BLaER1 treated with 17β-estradiol and CSF1 and Interleukin-3, amounts not matched to agents 10 nM and 100 nM (cell line): ENCODE results near the gene FBXL16.

Experiments
- H3K27ac ChIP-seq, 11 experiments: shearing (Covaris generic); formaldehyde crosslinking; 2 replicates each; pipeline ENCODE4 v1.8.1; 2022
- H3K27me3 ChIP-seq, 11 experiments: shearing (Covaris generic); formaldehyde crosslinking; 2 replicates each; pipeline ENCODE4 v1.8.1; 2022
- H3K36me3 ChIP-seq, 11 experiments: shearing (Covaris generic); formaldehyde crosslinking; 2 replicates each; pipeline ENCODE4 v1.8.1; 2022
- H3K4me1 ChIP-seq, 10 experiments: shearing (Covaris generic); formaldehyde crosslinking; 2 replicates each; pipeline ENCODE4 v1.8.1; 2022
- H3K4me2 ChIP-seq, 11 experiments: shearing (Covaris generic); formaldehyde crosslinking; 2 replicates each; pipeline ENCODE4 v1.8.1; 2022
- H3K4me3 ChIP-seq, 10 experiments: shearing (Covaris generic); formaldehyde crosslinking; 2 replicates each; pipeline ENCODE4 v1.8.1; 2022
- H3K9ac ChIP-seq, 11 experiments: shearing (Covaris generic); formaldehyde crosslinking; 2 replicates each; pipeline ENCODE4 v1.8.1; 2022
- H3K9me3 ChIP-seq, 11 experiments: shearing (Covaris generic); formaldehyde crosslinking; replicated peaks in 1 of 11; 2 replicates each; pipeline ENCODE4 v1.8.1; 2022
- H4K20me1 ChIP-seq, 11 experiments: shearing (Covaris generic); formaldehyde crosslinking; 2 replicates each; pipeline ENCODE4 v1.8.1; 2022
- Cebpa-rat ChIP-seq, 11 experiments: shearing (Covaris generic); IDR thresholded peaks; 2 replicates each; pipeline ENCODE4 v1.8.1; 2022

FBXL16 gene

DNA sequence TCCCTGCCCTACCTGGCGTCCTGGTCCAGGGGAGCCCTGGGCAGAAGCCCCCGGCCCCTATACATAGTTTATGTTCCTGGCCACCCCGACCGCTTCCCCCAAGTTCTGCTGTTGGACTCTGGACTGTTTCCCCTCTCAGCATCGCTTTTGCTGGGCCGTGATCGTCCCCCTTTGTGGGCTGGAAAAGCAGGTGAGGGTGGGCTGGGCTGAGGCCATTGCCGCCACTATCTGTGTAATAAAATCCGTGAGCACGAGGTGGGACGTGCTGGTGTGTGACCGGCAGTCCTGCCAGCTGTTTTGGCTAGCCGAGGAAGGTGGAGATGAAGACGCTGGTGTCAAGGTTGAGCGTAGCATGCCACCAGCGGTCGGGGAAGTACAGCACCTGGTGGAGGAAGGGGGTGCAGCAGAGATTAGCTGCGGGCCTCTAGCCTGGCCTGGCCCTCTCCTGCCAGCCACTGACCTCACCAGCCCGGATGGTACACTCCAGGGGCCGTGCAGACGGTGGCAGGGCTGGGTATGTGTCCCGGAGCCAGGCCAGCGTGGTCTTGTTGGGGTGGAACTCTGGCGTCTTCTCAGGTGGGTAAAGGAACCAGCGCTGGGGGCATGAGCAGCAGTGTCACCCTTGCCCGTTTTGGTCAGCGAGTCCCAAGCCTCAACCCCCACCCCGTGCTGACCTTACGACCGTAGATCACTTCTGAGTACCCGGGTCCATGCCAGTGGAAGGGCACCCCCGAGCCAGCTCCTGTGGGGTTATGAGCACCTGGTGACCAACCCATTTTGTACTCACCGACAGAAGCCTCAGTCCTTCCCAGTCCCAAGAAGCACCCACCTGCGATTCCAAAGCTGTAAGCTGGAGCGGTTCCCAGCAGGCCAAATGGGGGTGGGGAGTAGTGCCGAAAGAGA is 22.9 kb downstream of the FBXL16 start:
- Histone ChIP-seq H3K4me1 (peaks cover 42 to 64% (median 52%) of the 10 kb centered on the region in 10 experiments), H3K36me3 (peaks cover 33 to 55% (median 41%) of the 10 kb centered on the region in 11 experiments)

DNA sequence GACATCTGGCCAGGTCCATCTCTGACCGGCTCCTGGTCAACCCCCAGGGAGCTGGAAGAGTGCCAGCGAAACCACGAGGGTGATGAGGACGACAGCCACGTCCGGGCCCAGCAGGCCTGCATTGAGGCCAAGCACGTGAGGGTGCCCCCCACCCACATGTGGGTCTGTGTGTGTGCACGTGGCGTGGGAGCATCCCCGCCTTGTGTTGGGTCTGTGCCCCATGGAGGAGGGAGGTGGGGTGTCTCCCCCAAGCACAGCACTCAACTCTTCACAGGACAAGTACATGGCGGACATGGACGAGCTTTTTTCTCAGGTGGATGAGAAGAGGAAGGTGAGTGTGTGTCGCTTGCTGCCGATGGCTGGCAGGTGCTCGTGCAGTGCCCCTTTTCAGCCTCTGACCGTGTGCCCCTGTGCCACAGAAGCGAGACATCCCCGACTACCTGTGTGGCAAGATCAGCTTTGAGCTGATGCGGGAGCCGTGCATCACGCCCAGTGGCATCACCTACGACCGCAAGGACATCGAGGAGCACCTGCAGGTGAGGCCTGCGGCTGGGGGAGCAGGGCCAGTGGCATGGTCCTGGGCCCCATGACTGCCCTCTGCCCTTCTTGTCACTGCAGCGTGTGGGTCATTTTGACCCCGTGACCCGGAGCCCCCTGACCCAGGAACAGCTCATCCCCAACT is 23.7 kb downstream of the FBXL16 start:
- Histone ChIP-seq H3K9ac (peak overlapping the region; percentile 87 to 96 (median 91); a peak in 21 of 22 replicates), H3K27me3 (no peaks in the 10 kb centered on the region; a peak in 2 of 22 replicates), H4K20me1 (peaks cover 26 to 70% (median 47%) of the 10 kb centered on the region in 11 experiments; a peak in 21 of 22 replicates), H3K4me1 (peaks cover 42 to 64% (median 52%) of the 10 kb centered on the region in 10 experiments), H3K4me2 (peak overlapping the region; percentile 95 to 99 (median 99)), H3K9me3 (no peaks in the 10 kb centered on the region), H3K36me3 (peaks cover 28 to 47% (median 33%) of the 10 kb centered on the region in 11 experiments), H3K4me3 (peak overlapping the region; percentile 75 to 98 (median 90)), H3K27ac (peak overlapping the region in 2 of 11 experiments; percentile 82; a peak in 4 of 22 replicates)
- no peak for TF ChIP-seq Cebpa-rat (IDR thresholded peaks at IDR 0.05)

More for the DNA sequence above, 22.9 kb downstream of the FBXL16 start:
- H4K20me1 ChIP-seq = peaks cover 26 to 68% (median 46%) of the 10 kb centered on the region in 11 experiments; a peak in 21 of 22 replicates
- H3K27ac ChIP-seq = peak overlapping the region in 4 of 11 experiments; percentile 75 to 81 (median 78); a peak in 2 of 22 replicates
- no peaks in the 10 kb centered on the region for H3K27me3 ChIP-seq
- peak overlapping the region; percentile 84 to 96 (median 89); a peak in 21 of 22 replicates for H3K9ac ChIP-seq
- no peaks in the 10 kb centered on the region for H3K9me3 ChIP-seq
- TF ChIP-seq Cebpa-rat (IDR thresholded peaks at IDR 0.05) = no peak
- H3K4me3 ChIP-seq = peak overlapping the region; percentile 64 to 98 (median 81)
- H3K4me2 ChIP-seq = peak overlapping the region; percentile 95 to 99 (median 99)

DNA sequence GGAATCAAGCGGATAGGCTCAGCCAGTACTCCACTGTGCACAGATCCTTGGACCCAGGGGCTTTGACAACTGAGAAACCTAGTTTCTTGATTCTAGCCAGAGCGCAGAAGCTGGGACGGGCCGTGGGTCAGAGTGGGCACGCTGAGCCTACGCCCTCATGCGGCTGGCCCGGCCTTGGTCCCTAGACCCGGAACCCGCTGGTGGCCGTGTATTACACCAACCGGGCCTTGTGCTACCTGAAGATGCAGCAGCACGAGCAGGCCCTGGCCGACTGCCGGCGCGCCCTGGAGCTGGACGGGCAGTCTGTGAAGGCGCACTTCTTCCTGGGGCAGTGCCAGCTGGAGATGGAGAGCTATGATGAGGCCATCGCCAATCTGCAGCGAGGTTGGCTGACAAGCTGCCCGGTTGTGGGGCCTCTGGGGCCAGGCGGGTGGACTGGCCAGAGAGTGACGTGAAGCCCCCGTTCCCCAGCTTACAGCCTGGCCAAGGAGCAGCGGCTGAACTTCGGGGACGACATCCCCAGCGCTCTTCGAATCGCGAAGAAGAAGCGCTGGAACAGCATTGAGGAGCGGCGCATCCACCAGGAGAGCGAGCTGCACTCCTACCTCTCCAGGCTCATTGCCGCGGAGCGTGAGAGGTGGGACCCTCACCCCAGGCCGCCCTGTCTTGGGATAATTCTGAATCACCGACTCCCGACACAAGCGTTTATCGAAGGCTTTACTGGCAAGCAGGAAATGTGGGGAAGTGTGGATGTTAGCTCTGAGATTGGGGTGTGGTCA is 24.4 kb downstream of the FBXL16 start:
- TF ChIP-seq Cebpa-rat (IDR thresholded peaks at IDR 0.05) = no peak
- peaks cover 42 to 57% (median 51%) of the 10 kb centered on the region in 10 experiments for H3K4me1 ChIP-seq
- peaks cover 0 to 6% (median 0%) of the 10 kb centered on the region in 11 experiments; a peak in 5 of 22 replicates for H3K27me3 ChIP-seq
- peaks cover 26 to 74% (median 54%) of the 10 kb centered on the region in 11 experiments; a peak in 21 of 22 replicates for H4K20me1 ChIP-seq
- peak overlapping the region; percentile 69 to 91 (median 82); a peak in 21 of 22 replicates for H3K27ac ChIP-seq
- H3K9ac ChIP-seq = peak overlapping the region; percentile 87 to 96 (median 91)
- peak overlapping the region; percentile 75 to 98 (median 90) for H3K4me3 ChIP-seq
- H3K9me3 ChIP-seq = no peaks in the 10 kb centered on the region
- H3K4me2 ChIP-seq = peak overlapping the region; percentile 95 to 99 (median 99)
- H3K36me3 ChIP-seq = peaks cover 23 to 39% (median 27%) of the 10 kb centered on the region in 11 experiments

DNA sequence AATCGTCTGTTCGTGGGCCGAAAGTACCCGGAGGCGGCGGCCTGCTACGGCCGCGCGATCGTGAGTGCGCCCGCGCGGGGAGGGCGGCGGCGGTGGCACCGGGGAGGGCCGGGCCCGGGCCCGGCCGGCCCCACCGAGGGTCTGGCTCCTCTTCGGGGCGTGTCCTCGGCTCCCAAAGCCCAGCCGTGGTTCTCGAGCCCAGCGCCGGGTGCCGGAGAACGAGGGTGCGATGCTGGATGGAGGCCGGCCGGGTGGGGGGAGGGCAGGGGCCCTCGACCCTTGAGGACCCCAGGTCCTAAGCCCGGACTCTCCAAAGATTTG is 25.0 kb downstream of the FBXL16 start:
- H4K20me1 ChIP-seq = peaks cover 26 to 78% (median 56%) of the 10 kb centered on the region in 11 experiments; a peak in 21 of 22 replicates
- peak overlapping the region; percentile 95 to 99 (median 99) for H3K4me2 ChIP-seq
- no peaks in the 10 kb centered on the region for H3K9me3 ChIP-seq
- TF ChIP-seq Cebpa-rat (IDR thresholded peaks at IDR 0.05) = no peak
- peak overlapping the region; percentile 75 to 98 (median 90) for H3K4me3 ChIP-seq
- H3K4me1 ChIP-seq = peaks cover 42 to 53% (median 50%) of the 10 kb centered on the region in 10 experiments
- H3K27me3 ChIP-seq = peaks cover under 1 to 11% (median 2%) of the 10 kb centered on the region in 11 experiments; a peak in 20 of 22 replicates
- peak overlapping the region; percentile 87 to 96 (median 91) for H3K9ac ChIP-seq
- H3K27ac ChIP-seq = peak overlapping the region; percentile 69 to 91 (median 82)
- H3K36me3 ChIP-seq = peaks cover 23 to 34% (median 27%) of the 10 kb centered on the region in 11 experiments

DNA sequence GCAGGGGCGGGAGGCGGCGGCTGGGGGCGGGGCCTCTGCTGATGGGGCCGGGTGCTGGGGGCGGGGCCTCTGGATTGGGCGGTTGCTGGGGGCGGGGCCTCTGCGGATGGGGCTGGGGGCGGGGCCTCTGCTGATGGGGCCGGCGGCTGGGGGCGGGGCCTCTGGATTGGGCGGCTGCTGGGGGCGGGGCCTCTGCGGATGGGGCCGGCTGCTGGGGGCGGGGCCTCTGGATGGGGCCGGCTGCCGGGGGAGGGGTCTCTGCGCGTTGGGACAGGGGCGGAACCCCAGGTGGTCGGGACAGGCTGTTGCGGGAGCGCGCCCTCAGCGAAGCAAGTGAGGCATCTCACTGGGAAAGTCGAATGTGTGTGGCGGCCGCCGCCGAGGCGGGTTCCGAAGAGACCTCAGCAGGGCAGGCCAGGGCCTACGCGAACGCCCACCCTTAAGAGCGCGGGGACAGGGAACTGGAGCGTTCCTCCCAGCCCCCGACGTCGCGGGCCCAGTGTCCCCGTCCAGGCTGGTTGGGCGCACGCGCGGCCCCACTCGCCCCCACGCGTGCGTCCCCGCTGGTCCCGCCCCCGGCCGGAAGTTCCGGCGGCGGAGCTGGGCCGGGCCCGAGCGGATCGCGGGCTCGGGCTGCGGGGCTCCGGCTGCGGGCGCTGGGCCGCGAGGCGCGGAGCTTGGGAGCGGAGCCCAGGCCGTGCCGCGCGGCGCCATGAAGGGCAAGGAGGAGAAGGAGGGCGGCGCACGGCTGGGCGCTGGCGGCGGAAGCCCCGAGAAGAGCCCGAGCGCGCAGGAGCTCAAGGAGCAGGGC is 25.6 kb downstream of the FBXL16 start, which contains the start of gene STUB1:
Gene STUB1, plus strand, starts transcription at position 597 of the 811 bp plus-strand sequence. Its CDS starts 116 bp downstream, at position 713.
- TF ChIP-seq Cebpa-rat (IDR thresholded peaks at IDR 0.05) = no peak
- peaks cover 39 to 53% (median 47%) of the 10 kb centered on the region in 10 experiments for H3K4me1 ChIP-seq

DNA sequence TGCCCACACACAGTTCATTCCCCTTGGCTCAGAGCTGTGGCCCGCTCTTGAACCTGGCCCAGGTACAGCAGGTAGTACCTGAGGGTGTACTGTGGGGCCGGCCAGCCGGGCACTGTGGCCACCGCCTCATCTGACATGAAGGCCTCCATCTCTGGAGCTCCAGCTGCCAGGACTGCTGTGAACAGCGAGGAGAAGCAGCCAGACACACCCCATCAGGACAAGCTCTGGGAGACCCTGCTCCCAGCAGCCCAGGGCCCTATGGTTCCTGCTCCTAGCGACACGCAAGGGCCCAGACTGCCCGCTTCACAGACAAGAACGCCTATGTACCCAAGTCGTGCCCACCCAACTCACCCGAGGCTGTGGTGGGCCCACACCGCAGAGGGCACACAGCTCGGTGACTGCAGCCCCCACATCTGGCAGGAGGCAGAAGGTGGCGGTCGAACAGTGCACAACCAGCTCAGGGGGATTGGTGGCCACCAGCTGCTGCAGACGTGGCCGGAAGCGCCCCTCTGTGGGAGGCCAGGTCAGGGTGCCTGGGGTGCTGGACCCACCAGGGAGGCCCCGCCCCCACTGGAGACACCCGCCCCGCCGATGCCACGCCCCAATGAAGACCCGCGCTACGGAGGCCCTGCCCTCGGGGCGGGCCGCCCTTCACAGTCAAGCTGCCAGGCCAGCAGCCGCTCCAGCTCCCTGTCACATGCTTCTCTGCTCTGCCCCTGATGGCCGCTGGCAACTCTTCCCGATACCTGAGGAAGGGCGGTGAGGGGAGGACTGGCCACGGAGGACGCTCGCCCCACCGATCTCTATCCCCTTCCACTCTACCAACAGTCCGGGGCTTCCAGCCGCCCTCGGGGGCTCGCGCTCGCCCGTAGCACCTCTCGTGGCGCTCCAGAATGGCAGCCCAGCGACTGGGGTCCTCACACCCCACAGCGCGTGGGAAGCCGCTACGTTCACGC is 26.5 kb downstream of the FBXL16 start:
- Histone ChIP-seq H3K4me3 (peak overlapping the region; percentile 50 to 67 (median 56)), H3K4me1 (peaks cover 33 to 55% (median 48%) of the 10 kb centered on the region in 10 experiments), H3K4me2 (peak overlapping the region; percentile 67 to 95 (median 86)), H4K20me1 (peaks cover 39 to 87% (median 71%) of the 10 kb centered on the region in 11 experiments; a peak in 21 of 22 replicates), H3K9me3 (no peaks in the 10 kb centered on the region), H3K9ac (peak overlapping the region in 10 of 11 experiments; percentile 27 to 71 (median 60); a peak in 14 of 22 replicates), H3K27me3 (peaks cover 12 to 26% (median 16%) of the 10 kb centered on the region in 11 experiments), H3K36me3 (peaks cover 24 to 34% (median 29%) of the 10 kb centered on the region in 11 experiments), H3K27ac (peak overlapping the region in 8 of 11 experiments; percentile 32 to 66 (median 40); a peak in 12 of 22 replicates)
- TF ChIP-seq Cebpa-rat (IDR thresholded peaks at IDR 0.05) = no peak

More for the DNA sequence above, 25.6 kb downstream of the FBXL16 start, which contains the start of gene STUB1:
- peak within 1 kb of the TSS; percentile 75 to 98 (median 90) for H3K4me3 ChIP-seq
- peaks cover 22 to 29% (median 26%) of the 10 kb centered on the region in 11 experiments for H3K36me3 ChIP-seq
- no peaks in the 10 kb centered on the region for H3K9me3 ChIP-seq
- peak within 1 kb of the TSS; percentile 95 to 99 (median 99) for H3K4me2 ChIP-seq
- peak within 1 kb of the TSS; percentile 69 to 91 (median 82) for H3K27ac ChIP-seq
- peaks cover 7 to 17% (median 8%) of the 10 kb centered on the region in 11 experiments for H3K27me3 ChIP-seq
- H3K9ac ChIP-seq = peak within 1 kb of the TSS; percentile 87 to 96 (median 91)
- H4K20me1 ChIP-seq = peaks cover 30 to 80% (median 62%) of the 10 kb centered on the region in 11 experiments; a peak in 21 of 22 replicates
